HEK293 (cell line): Measurements from ENCODE around the gene NPHP4.

Source experiments
- SP2 ChIP-seq: fragments of 450-650 bp; formaldehyde crosslinking; IDR thresholded peaks from 2 replicates; pipeline ENCODE4 v1.5.1; 2016; ENCODE audit warnings: missing biosample characterization, missing genetic modification characterization
- ZNF24 ChIP-seq: fragments of 450-650 bp; formaldehyde crosslinking; IDR thresholded peaks from 2 replicates; pipeline ENCODE4 v1.5.1; 2016; ENCODE audit warnings: missing biosample characterization, missing genetic modification characterization
- ZNF292 ChIP-seq: fragments of 450-650 bp; formaldehyde crosslinking; IDR thresholded peaks from 2 replicates; pipeline ENCODE4 v1.5.1; 2016; ENCODE audit warnings: low read depth, missing biosample characterization, missing genetic modification characterization, borderline replicate concordance
- ZNF76 ChIP-seq: fragments of 450-650 bp; formaldehyde crosslinking; IDR thresholded peaks from 2 replicates; pipeline ENCODE4; 2016; ENCODE audit warnings: low read depth, missing biosample characterization, missing genetic modification characterization, borderline replicate concordance
- TF ChIP-seq, protein P1 (sequence below): fragments of 450-650 bp; formaldehyde crosslinking; IDR thresholded peaks from 2 replicates; pipeline ENCODE4 v1.5.1; 2016; ENCODE audit warnings: missing biosample characterization, missing genetic modification characterization
- TF ChIP-seq, protein P2 (sequence below): fragments of 450-650 bp; formaldehyde crosslinking; IDR thresholded peaks from 2 replicates; pipeline ENCODE4 v1.5.1; 2016; ENCODE audit warnings: missing biosample characterization, missing genetic modification characterization
- TF ChIP-seq, protein P3 (sequence below): fragments of 450-650 bp; formaldehyde crosslinking; IDR thresholded peaks from 2 replicates; pipeline ENCODE4 v1.5.1; 2016; ENCODE audit warnings: missing biosample characterization, missing genetic modification characterization, borderline replicate concordance

DNA sequence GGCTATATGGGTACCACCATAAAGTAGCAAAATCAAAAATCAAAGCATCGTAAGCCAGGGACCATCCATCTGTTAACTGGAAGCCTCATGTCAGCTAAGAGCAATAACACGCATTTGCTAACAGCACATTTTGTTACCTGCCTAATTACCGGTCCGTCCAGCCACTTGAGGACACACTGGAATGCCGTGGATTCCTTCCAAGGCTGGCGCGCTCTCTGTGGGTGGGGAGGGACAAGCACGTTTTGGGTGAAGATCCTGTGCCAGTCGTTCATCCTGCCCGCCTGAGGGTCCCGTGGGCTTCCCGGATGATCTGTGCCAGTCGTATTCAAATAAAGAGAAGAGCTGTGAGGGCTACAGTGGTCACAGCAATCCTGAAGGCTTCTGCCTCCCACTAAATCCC is 6.2 kb downstream of the NPHP4 start:
- TF ChIP-seq, protein P1, sequence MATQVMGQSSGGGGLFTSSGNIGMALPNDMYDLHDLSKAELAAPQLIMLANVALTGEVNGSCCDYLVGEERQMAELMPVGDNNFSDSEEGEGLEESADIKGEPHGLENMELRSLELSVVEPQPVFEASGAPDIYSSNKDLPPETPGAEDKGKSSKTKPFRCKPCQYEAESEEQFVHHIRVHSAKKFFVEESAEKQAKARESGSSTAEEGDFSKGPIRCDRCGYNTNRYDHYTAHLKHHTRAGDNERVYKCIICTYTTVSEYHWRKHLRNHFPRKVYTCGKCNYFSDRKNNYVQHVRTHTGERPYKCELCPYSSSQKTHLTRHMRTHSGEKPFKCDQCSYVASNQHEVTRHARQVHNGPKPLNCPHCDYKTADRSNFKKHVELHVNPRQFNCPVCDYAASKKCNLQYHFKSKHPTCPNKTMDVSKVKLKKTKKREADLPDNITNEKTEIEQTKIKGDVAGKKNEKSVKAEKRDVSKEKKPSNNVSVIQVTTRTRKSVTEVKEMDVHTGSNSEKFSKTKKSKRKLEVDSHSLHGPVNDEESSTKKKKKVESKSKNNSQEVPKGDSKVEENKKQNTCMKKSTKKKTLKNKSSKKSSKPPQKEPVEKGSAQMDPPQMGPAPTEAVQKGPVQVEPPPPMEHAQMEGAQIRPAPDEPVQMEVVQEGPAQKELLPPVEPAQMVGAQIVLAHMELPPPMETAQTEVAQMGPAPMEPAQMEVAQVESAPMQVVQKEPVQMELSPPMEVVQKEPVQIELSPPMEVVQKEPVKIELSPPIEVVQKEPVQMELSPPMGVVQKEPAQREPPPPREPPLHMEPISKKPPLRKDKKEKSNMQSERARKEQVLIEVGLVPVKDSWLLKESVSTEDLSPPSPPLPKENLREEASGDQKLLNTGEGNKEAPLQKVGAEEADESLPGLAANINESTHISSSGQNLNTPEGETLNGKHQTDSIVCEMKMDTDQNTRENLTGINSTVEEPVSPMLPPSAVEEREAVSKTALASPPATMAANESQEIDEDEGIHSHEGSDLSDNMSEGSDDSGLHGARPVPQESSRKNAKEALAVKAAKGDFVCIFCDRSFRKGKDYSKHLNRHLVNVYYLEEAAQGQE (tag by site-specific recombination), result no peak
- TF ChIP-seq, protein P2, sequence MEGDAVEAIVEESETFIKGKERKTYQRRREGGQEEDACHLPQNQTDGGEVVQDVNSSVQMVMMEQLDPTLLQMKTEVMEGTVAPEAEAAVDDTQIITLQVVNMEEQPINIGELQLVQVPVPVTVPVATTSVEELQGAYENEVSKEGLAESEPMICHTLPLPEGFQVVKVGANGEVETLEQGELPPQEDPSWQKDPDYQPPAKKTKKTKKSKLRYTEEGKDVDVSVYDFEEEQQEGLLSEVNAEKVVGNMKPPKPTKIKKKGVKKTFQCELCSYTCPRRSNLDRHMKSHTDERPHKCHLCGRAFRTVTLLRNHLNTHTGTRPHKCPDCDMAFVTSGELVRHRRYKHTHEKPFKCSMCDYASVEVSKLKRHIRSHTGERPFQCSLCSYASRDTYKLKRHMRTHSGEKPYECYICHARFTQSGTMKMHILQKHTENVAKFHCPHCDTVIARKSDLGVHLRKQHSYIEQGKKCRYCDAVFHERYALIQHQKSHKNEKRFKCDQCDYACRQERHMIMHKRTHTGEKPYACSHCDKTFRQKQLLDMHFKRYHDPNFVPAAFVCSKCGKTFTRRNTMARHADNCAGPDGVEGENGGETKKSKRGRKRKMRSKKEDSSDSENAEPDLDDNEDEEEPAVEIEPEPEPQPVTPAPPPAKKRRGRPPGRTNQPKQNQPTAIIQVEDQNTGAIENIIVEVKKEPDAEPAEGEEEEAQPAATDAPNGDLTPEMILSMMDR, result no peak
- TF ChIP-seq SP2 (tag by site-specific recombination) (no peak), ZNF292 (tag by site-specific recombination) (no peak), ZNF24 (tag by site-specific recombination) (no peak), ZNF76 (tag by site-specific recombination) (no peak)
- TF ChIP-seq, protein P3, sequence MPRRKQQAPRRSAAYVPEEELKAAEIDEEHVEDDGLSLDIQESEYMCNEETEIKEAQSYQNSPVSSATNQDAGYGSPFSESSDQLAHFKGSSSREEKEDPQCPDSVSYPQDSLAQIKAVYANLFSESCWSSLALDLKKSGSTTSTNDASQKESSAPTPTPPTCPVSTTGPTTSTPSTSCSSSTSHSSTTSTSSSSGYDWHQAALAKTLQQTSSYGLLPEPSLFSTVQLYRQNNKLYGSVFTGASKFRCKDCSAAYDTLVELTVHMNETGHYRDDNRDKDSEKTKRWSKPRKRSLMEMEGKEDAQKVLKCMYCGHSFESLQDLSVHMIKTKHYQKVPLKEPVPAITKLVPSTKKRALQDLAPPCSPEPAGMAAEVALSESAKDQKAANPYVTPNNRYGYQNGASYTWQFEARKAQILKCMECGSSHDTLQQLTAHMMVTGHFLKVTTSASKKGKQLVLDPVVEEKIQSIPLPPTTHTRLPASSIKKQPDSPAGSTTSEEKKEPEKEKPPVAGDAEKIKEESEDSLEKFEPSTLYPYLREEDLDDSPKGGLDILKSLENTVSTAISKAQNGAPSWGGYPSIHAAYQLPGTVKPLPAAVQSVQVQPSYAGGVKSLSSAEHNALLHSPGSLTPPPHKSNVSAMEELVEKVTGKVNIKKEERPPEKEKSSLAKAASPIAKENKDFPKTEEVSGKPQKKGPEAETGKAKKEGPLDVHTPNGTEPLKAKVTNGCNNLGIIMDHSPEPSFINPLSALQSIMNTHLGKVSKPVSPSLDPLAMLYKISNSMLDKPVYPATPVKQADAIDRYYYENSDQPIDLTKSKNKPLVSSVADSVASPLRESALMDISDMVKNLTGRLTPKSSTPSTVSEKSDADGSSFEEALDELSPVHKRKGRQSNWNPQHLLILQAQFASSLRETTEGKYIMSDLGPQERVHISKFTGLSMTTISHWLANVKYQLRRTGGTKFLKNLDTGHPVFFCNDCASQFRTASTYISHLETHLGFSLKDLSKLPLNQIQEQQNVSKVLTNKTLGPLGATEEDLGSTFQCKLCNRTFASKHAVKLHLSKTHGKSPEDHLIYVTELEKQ (tag by site-specific recombination), result no peak
